ENCODE data around the gene ZMYM2. TPM values are rescaled to one million over a fixed set of nuclear protein-coding genes. Genes with fewer than 3 reads are reported as not detected.

The ZMYM2 gene
- total and polyA plus RNA-seq, 7 donors: 10.4 to 70.3 (median 64.6) TPM

- Histone ChIP-seq H3K27ac (no peak overlapping the region), H3K4me3 (no peak overlapping the region), H3K4me1 (no peaks in the 10 kb centered on the region), H3K27me3 (no peaks in the 10 kb centered on the region), H3K9me3 (no peaks in the 10 kb centered on the region), H3K36me3 (peaks cover 5 to 64% (median 10%) of the 10 kb centered on the region in 4 donors)
- TF ChIP-seq POLR2AphosphoS5 (IDR thresholded peaks at IDR 0.05): no peak
- TF ChIP-seq CTCF (IDR thresholded peaks at IDR 0.05): no peak
- intact Hi-C loops (cut with DNase I): no loop called here
- 61 to 71% methylated on average over 1 of the region's 1 CpG for WGBS, 2 donors
- DNase-seq: no peak
These were observed 116.4 kb downstream of the ZMYM2 start for GRCh38 chr13:20074966-20075365.

GRCh38 chr13:20077086-20077485, 118.6 kb downstream of the ZMYM2 start:
- H3K27ac ChIP-seq: no peak overlapping the region
- no peak overlapping the region for H3K4me3 ChIP-seq
- TF ChIP-seq POLR2AphosphoS5 (IDR thresholded peaks at IDR 0.05) (no peak), EP300 (IDR thresholded peaks at IDR 0.05) (no peak), CTCF (IDR thresholded peaks at IDR 0.05) (no peak), POLR2A (IDR thresholded peaks at IDR 0.05) (no peak)
- H3K36me3 ChIP-seq: peaks cover 0 to 52% (median 4%) of the 10 kb centered on the region in 4 donors
- no peaks in the 10 kb centered on the region for H3K9me3 ChIP-seq
- H3K27me3 ChIP-seq: no peaks in the 10 kb centered on the region
- intact Hi-C loops (cut with DNase I): no loop called here
- no peak for DNase-seq
- H3K4me1 ChIP-seq: no peaks in the 10 kb centered on the region
- 59 to 77% methylated on average over 2 of the region's 2 CpGs for WGBS, 2 donors

- Histone ChIP-seq H3K4me3 (no peak overlapping the region), H3K27ac (no peak overlapping the region), H3K4me1 (no peaks in the 10 kb centered on the region), H3K9me3 (no peaks in the 10 kb centered on the region), H3K36me3 (peaks cover 7 to 54% (median 19%) of the 10 kb centered on the region in 4 donors), H3K27me3 (no peaks in the 10 kb centered on the region)
- WGBS, 2 donors: 95 to 97% methylated on average over 7 of the region's 7 CpGs
- intact Hi-C loops (cut with DNase I): no loop called here
- no peak for TF ChIP-seq CTCF (IDR thresholded peaks at IDR 0.05)
- TF ChIP-seq POLR2AphosphoS5 (IDR thresholded peaks at IDR 0.05): no peak
- TF ChIP-seq POLR2A (IDR thresholded peaks at IDR 0.05): no peak
- no peak for TF ChIP-seq EP300 (IDR thresholded peaks at IDR 0.05)
- no peak for DNase-seq
These were observed 122.0 kb downstream of the ZMYM2 start for GRCh38 chr13:20080377-20081164.

- Histone ChIP-seq H3K27me3 (no peaks in the 10 kb centered on the region), H3K27ac (no peak overlapping the region), H3K9me3 (no peaks in the 10 kb centered on the region), H3K4me1 (no peaks in the 10 kb centered on the region), H3K36me3 (peaks cover 0 to 20% (median 3%) of the 10 kb centered on the region in 4 donors), H3K4me3 (no peak overlapping the region)
- DNase-seq: no peak
- TF ChIP-seq POLR2A (IDR thresholded peaks at IDR 0.05) (no peak), POLR2AphosphoS5 (IDR thresholded peaks at IDR 0.05) (no peak), CTCF (IDR thresholded peaks at IDR 0.05) (no peak), EP300 (IDR thresholded peaks at IDR 0.05) (no peak)
- WGBS, 2 donors: 16 to 62% methylated on average over 1 of the region's 1 CpG
- intact Hi-C loops (cut with DNase I): no loop called here
These were observed 131.8 kb downstream of the ZMYM2 start for GRCh38 chr13:20090349-20090748.

GRCh38 chr13:20093951-20094350, 135.4 kb downstream of the ZMYM2 start:
- no peaks in the 10 kb centered on the region for H3K9me3 ChIP-seq
- DNase-seq: no peak
- H3K4me1 ChIP-seq: no peaks in the 10 kb centered on the region
- H3K27ac ChIP-seq: no peak overlapping the region
- H3K36me3 ChIP-seq: no peaks in the 10 kb centered on the region
- no peaks in the 10 kb centered on the region for H3K27me3 ChIP-seq
- no peak overlapping the region for H3K4me3 ChIP-seq
- intact Hi-C loops (cut with DNase I): no loop called here
- 14 to 52% methylated on average over 6 of the region's 6 CpGs for WGBS, 2 donors
- TF ChIP-seq POLR2AphosphoS5 (IDR thresholded peaks at IDR 0.05) (no peak), CTCF (IDR thresholded peaks at IDR 0.05) (no peak), POLR2A (IDR thresholded peaks at IDR 0.05) (no peak), EP300 (IDR thresholded peaks at IDR 0.05) (no peak)
